SU-DHL-6 (cell line): ENCODE data around the gene SYCP3.

Source experiments
- H2AFZ ChIP-seq: fragments of 200-600 bp; sonication (generic); 2 replicates; pipeline ENCODE4 v1.6.1; 2014; ENCODE audit warnings: low read depth, mild to moderate bottlenecking, moderate library complexity, mixed read lengths, antibody characterized with exemption, low read length; ENCODE audit not compliant: severe bottlenecking
- H3F3A ChIP-seq: fragments of 200-600 bp; shearing (Covaris generic); 2 replicates; pipeline ENCODE4 v1.6.0; 2016; ENCODE audit warnings: antibody characterized with exemption, mild to moderate bottlenecking; ENCODE audit not compliant: insufficient read depth
- H3K27ac ChIP-seq: fragments of 200-600 bp; sonication (generic); 2 replicates; pipeline ENCODE4 v1.5.1; 2016; ENCODE audit warnings: low read depth, mild to moderate bottlenecking, low read length, moderate library complexity, mixed read lengths
- H3K27me3 ChIP-seq: fragments of 200-600 bp; sonication (generic), shearing (Covaris generic); 2 replicates; pipeline ENCODE4 v1.6.0; 2014; ENCODE audit warnings: mild to moderate bottlenecking, low read length
- H3K36me3 ChIP-seq: fragments of 200-600 bp; sonication (generic); 2 replicates; pipeline ENCODE4 v1.6.1; 2014; ENCODE audit warnings: mild to moderate bottlenecking, low read length, mixed read lengths
- H3K4me2 ChIP-seq: fragments of 300-600, 200-600 bp; shearing (Covaris generic), sonication (generic); 2 replicates; pipeline ENCODE4 v1.6.0; 2014; ENCODE audit warnings: low read length, low read depth, mild to moderate bottlenecking; ENCODE audit not compliant: poor library complexity, severe bottlenecking
- H3K4me3 ChIP-seq: fragments of 200-600 bp; sonication (generic); 2 replicates; pipeline ENCODE4 v1.5.1; 2014; ENCODE audit warnings: antibody characterized with exemption, low read length, mild to moderate bottlenecking, mixed read lengths; ENCODE audit not compliant: insufficient read depth, poor library complexity, severe bottlenecking
- H3K79me2 ChIP-seq: fragments of 200-600 bp; sonication (generic); 2 replicates; pipeline ENCODE4 v1.6.1; 2014; ENCODE audit warnings: mild to moderate bottlenecking, low read length, moderate library complexity; ENCODE audit not compliant: insufficient read depth
- H3K9ac ChIP-seq: fragments of 200-600 bp; sonication (generic); 2 replicates; pipeline ENCODE4 v1.7.0; 2014; ENCODE audit warnings: mild to moderate bottlenecking, low read length
- H3K9me2 ChIP-seq: fragments of 200-600 bp; sonication (generic); replicated peaks from 2 replicates; pipeline ENCODE4 v1.6.1; 2014; ENCODE audit warnings: low read length; ENCODE audit not compliant: insufficient read depth
- H3K9me3 ChIP-seq: fragments of 200-600 bp; sonication (generic); 2 replicates; pipeline ENCODE4 v1.6.1; 2014; ENCODE audit warnings: low read length, mixed read lengths; ENCODE audit not compliant: insufficient read depth
- H4K20me1 ChIP-seq: fragments of 200-600 bp; sonication (generic); 2 replicates; pipeline ENCODE4 v1.6.1; 2014; ENCODE audit warnings: low read depth, mild to moderate bottlenecking, antibody characterized with exemption, low read length, moderate library complexity, mixed read lengths
- CTCF ChIP-seq: fragments of 200-600 bp; sonication (generic); IDR thresholded peaks from one replicate; pipeline ENCODE4 v1.5.1; 2017; ENCODE audit warnings: antibody characterized with exemption, mild to moderate bottlenecking, low read length, moderate library complexity; ENCODE audit not compliant: insufficient read depth, poor library complexity, severe bottlenecking
- EZH2phosphoT487 ChIP-seq: fragments of 200-600 bp; sonication (generic), shearing (Covaris generic); conservative IDR thresholded peaks from 2 replicates; pipeline ENCODE4 v1.6.1; 2018; ENCODE audit warnings: mild to moderate bottlenecking, antibody characterized with exemption, low read length, moderate library complexity, mixed read lengths

Gene SYCP3

GRCh38 chr12:101694297-101694848 is 44.9 kb downstream of the SYCP3 start:
- Histone ChIP-seq H4K20me1 (no peaks in the 10 kb centered on the region), H3K36me3 (no peaks in the 10 kb centered on the region), H3K79me2 (no peaks in the 10 kb centered on the region), H3K4me2 (no peak overlapping the region), H3K27ac (no peak overlapping the region), H3K9me3 (no peaks in the 10 kb centered on the region), H3F3A (no peaks in the 10 kb centered on the region), H3K9me2 (no peaks in the 10 kb centered on the region), H3K27me3 (no peaks in the 10 kb centered on the region), H2AFZ (no peak overlapping the region), H3K9ac (no peak overlapping the region), H3K4me3 (no peak overlapping the region)
- TF ChIP-seq CTCF (no peak), EZH2phosphoT487 (no peak)

- Histone ChIP-seq H3K4me3 (no peak overlapping the region), H3K4me2 (no peak overlapping the region), H3F3A (no peaks in the 10 kb centered on the region), H3K79me2 (no peaks in the 10 kb centered on the region), H3K9me2 (no peaks in the 10 kb centered on the region), H3K9me3 (no peaks in the 10 kb centered on the region), H3K9ac (no peak overlapping the region), H3K27ac (no peak overlapping the region), H3K36me3 (no peaks in the 10 kb centered on the region), H2AFZ (no peak overlapping the region), H3K27me3 (no peaks in the 10 kb centered on the region), H4K20me1 (no peaks in the 10 kb centered on the region)
- no peak for TF ChIP-seq CTCF
- no peak for TF ChIP-seq EZH2phosphoT487
Observed at GRCh38 chr12:101691503-101692096, 47.7 kb downstream of the SYCP3 start.

- Histone ChIP-seq H3K36me3 (no peaks in the 10 kb centered on the region), H3K27me3 (no peaks in the 10 kb centered on the region), H3K9me2 (no peaks in the 10 kb centered on the region), H3K4me3 (no peak overlapping the region), H4K20me1 (no peaks in the 10 kb centered on the region), H3K4me2 (no peak overlapping the region), H3F3A (no peaks in the 10 kb centered on the region), H3K9ac (no peak overlapping the region), H3K9me3 (no peaks in the 10 kb centered on the region), H2AFZ (no peak overlapping the region), H3K27ac (no peak overlapping the region), H3K79me2 (no peaks in the 10 kb centered on the region)
- no peak for TF ChIP-seq EZH2phosphoT487
- no peak for TF ChIP-seq CTCF
Observed at GRCh38 chr12:101690544-101691098, 48.6 kb downstream of the SYCP3 start.
